ENCODE measurements around the gene CLIC1. TPM values are rescaled to one million over a fixed set of nuclear protein-coding genes. Genes with fewer than 3 reads are reported as not detected.

CLIC1 gene
- total RNA-seq, 1 experiment from 2014 or later, result 431 TPM

DNA sequence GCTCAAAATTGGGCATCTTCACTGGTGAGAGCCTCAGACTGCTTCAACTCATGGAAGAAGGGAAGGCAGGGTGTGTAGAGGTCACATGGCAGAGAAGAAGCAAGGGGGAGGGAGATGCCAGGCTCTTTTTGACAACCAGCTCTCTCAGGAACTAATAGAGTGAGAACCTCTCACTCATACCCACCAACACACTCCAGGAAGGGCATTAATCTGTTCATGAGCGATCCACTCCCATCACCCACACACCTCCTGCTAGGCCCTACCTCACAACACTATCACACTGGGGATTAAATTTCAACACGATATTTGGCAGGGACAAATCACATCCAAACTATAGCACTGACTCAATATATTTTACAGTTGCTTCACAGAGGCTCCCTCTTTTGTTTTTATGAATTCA, 5.5 kb upstream of the CLIC1 start:
- DNase-seq (ENCODE audit: low spot score), result no peak
- intact Hi-C loops (cut with micrococcal nuclease; ENCODE audit: unreplicated experiment), result no loop called here
- Histone ChIP-seq H3K27ac (ENCODE audit: low read depth, low read length, poor library complexity, severe bottlenecking) (peak overlapping the region; percentile 0), H3K36me3 (ENCODE audit: insufficient read depth, low read length, poor library complexity, severe bottlenecking) (peaks cover 35% of the 10 kb centered on the region), H3K4me1 (ENCODE audit: insufficient read depth, low read length, poor library complexity, severe bottlenecking) (peaks cover 32% of the 10 kb centered on the region), H3K9me3 (ENCODE audit: low read depth, low read length, poor library complexity, severe bottlenecking) (no peaks in the 10 kb centered on the region), H3K27me3 (replicated peaks; ENCODE audit: insufficient read depth, low read depth, low read length, poor library complexity) (no peaks in the 10 kb centered on the region), H3K4me3 (ENCODE audit: low read depth, low read length, poor library complexity, severe bottlenecking) (no peak overlapping the region)
- CTCF ChIA-PET, result interaction anchor here (0.7 kb wide), 1 partner anchor 49 kb away, joined by 5 read pairs; no protein-coding TSS in a partner anchor
- POLR2A ChIA-PET (ENCODE audit: low non-redundant PET), result no interaction called here
- BruUV-seq (replicated peaks), result no TSS peak
- TF ChIP-seq, protein P1, sequence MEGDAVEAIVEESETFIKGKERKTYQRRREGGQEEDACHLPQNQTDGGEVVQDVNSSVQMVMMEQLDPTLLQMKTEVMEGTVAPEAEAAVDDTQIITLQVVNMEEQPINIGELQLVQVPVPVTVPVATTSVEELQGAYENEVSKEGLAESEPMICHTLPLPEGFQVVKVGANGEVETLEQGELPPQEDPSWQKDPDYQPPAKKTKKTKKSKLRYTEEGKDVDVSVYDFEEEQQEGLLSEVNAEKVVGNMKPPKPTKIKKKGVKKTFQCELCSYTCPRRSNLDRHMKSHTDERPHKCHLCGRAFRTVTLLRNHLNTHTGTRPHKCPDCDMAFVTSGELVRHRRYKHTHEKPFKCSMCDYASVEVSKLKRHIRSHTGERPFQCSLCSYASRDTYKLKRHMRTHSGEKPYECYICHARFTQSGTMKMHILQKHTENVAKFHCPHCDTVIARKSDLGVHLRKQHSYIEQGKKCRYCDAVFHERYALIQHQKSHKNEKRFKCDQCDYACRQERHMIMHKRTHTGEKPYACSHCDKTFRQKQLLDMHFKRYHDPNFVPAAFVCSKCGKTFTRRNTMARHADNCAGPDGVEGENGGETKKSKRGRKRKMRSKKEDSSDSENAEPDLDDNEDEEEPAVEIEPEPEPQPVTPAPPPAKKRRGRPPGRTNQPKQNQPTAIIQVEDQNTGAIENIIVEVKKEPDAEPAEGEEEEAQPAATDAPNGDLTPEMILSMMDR (conservative IDR thresholded peaks at IDR 0.05; ENCODE audit: low read depth, low read length), result no peak
- TF ChIP-seq EZH2 (IDR thresholded peaks at IDR 0.05; ENCODE audit: borderline replicate concordance, low read depth, low read length, poor library complexity, severe bottlenecking), result no peak

DNA sequence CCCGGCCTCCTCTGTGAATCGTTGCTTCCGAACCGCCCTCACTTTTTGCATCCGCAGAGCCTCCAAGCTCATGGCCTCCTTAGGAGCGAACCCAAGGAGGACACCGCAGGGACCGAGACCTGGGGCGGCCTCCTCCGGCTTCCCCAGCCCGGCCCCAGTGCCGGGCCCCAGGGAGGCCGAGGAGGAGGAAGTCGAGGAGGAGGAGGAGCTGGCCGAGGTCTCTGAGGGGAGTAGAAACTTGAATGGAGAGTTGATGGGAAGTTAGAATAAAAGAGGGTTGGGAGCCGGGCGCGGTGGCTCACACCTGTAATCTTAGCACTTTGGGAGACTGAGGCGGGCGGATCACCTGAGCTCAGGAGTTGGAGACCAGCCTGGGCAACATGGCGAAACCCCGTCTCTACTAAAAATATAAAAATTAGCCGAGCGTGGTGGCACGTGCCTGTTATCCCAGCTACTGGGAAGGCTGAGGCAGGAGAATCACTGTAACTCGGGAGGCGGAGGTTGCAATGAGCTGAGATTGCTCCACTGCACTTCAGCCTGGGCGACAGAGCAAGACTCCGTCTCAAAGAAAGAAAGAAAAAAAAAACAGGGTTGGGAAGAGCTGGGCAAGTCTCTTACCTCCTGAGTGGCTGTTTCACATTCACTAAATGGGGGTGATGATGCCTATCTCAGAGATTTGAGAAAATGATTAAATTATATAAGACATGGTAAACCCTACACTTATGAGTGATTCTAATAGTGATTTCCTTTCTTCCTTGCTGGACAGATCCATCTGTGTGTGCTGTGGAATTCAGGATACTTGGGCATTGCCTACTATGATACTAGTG, 4.3 kb upstream of the CLIC1 start:
- Histone ChIP-seq H3K36me3 (ENCODE audit: insufficient read depth, low read length, poor library complexity, severe bottlenecking) (peaks cover 35% of the 10 kb centered on the region), H3K27ac (ENCODE audit: low read depth, low read length, poor library complexity, severe bottlenecking) (peak overlapping the region; percentile 95), H3K4me1 (ENCODE audit: insufficient read depth, low read length, poor library complexity, severe bottlenecking) (peaks cover 35% of the 10 kb centered on the region), H3K27me3 (replicated peaks; ENCODE audit: insufficient read depth, low read depth, low read length, poor library complexity) (no peaks in the 10 kb centered on the region), H3K9me3 (ENCODE audit: low read depth, low read length, poor library complexity, severe bottlenecking) (no peaks in the 10 kb centered on the region), H3K4me3 (ENCODE audit: low read depth, low read length, poor library complexity, severe bottlenecking) (peak overlapping the region; percentile 71)
- intact Hi-C loops (cut with micrococcal nuclease; ENCODE audit: unreplicated experiment), result no loop called here
- POLR2A ChIA-PET (ENCODE audit: low non-redundant PET), result interaction anchor here (0.8 kb wide), 1 partner anchor 82 kb away, joined by 4 read pairs; no protein-coding TSS in a partner anchor
- CTCF ChIA-PET, result interaction anchor here (0.6 to 2.0 kb wide), 2 partner anchors 29 to 90 kb away, joined by 3 to 12 read pairs; no protein-coding TSS in a partner anchor
- no TSS peak for BruUV-seq (replicated peaks)
- no peak for TF ChIP-seq EZH2 (IDR thresholded peaks at IDR 0.05; ENCODE audit: borderline replicate concordance, low read depth, low read length, poor library complexity, severe bottlenecking)
- TF ChIP-seq, protein P1 (conservative IDR thresholded peaks at IDR 0.05; ENCODE audit: low read depth, low read length), result no peak
- peak; percentile 55 for DNase-seq (ENCODE audit: low spot score)

DNA sequence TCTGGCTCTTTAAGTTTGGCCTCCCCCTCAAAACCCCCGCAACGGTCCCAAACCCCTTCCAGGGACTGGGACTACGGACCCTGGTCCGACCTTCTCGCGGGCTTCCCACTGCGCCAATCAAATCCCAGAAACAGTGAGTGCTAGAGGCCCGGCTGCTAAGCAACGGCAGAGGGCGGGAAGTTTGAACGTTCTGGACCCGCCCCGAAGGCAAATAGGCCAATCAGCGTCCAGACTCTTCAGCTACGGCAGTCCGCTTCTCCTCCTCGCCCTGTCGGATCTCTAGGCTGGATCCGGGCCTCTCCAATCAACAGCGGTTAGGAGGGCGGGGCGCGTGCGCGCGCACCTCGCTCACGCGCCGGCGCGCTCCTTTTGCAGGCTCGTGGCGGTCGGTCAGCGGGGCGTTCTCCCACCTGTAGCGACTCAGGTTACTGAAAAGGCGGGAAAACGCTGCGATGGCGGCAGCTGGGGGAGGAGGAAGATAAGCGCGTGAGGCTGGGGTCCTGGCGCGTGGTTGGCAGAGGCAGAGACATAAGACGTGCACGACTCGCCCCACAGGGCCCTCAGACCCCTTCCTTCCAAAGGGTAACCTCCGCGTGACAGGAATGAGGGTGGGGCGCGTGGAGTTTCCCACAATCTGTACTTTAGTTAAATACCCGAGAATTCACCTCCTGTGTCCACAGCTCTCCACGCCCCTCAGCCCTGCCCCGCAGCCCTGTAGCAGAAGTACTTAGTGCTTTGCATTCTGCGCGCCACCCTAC, 3.5 kb upstream of the CLIC1 start, which contains the start of gene MSH5:
MSH5 (plus strand) TSS at position 367 of the 758 bp plus-strand sequence. CDS start 462 bp downstream, outside the sequence.
- Histone ChIP-seq H3K27me3 (replicated peaks; ENCODE audit: insufficient read depth, low read depth, low read length, poor library complexity) (no peaks in the 10 kb centered on the region), H3K36me3 (ENCODE audit: insufficient read depth, low read length, poor library complexity, severe bottlenecking) (peaks cover 35% of the 10 kb centered on the region), H3K4me1 (ENCODE audit: insufficient read depth, low read length, poor library complexity, severe bottlenecking) (peaks cover 36% of the 10 kb centered on the region), H3K9me3 (ENCODE audit: low read depth, low read length, poor library complexity, severe bottlenecking) (no peaks in the 10 kb centered on the region), H3K27ac (ENCODE audit: low read depth, low read length, poor library complexity, severe bottlenecking) (peak within 1 kb of the TSS; percentile 95), H3K4me3 (ENCODE audit: low read depth, low read length, poor library complexity, severe bottlenecking) (peak within 1 kb of the TSS; percentile 71)
- ChIA-PET POLR2A (ENCODE audit: low non-redundant PET) (interaction anchor here (0.6 to 1.3 kb wide), 4 partner anchors 10 to 88 kb away, joined by 3 to 8 read pairs (median 5); partner anchors contain the start of genes HSPA1A, HSPA1B and HSPA1L), CTCF (interaction anchor here (2.0 kb wide), 1 partner anchor 30 kb away, joined by 12 read pairs; no protein-coding TSS in a partner anchor)
- intact Hi-C loops (cut with micrococcal nuclease; ENCODE audit: unreplicated experiment), result loop anchor here (2.0 to 10.0 kb wide), 3 partner anchors 52 to 195 kb away; partner anchors contain the start of genes ATP6V1G2, DDX39B, GPANK1 and NFKBIL1
- peak; percentile 100 for DNase-seq (ENCODE audit: low spot score)
- TF ChIP-seq, protein P1 (conservative IDR thresholded peaks at IDR 0.05; ENCODE audit: low read depth, low read length), result no peak
- TF ChIP-seq EZH2 (IDR thresholded peaks at IDR 0.05; ENCODE audit: borderline replicate concordance, low read depth, low read length, poor library complexity, severe bottlenecking), result no peak
- TSS peak; percentile 50 for BruUV-seq (replicated peaks)

Measured in A673 (cell line).